WTC11 (cell line): ENCODE results near the gene PPM1A. TPM values are rescaled to one million over a fixed set of nuclear protein-coding genes. Genes with fewer than 3 reads are reported as not detected.

Experiments
- ATAC-seq: fragments of 200-7000 bp; cut with Tn5 transposase; 2 replicates; pipeline ENCODE4 v1.10.0; 2021; ENCODE audit warnings: mild to moderate bottlenecking, moderate library complexity
- Bru-seq: library from RNA; stranded (reverse); fragments of 400-500 nt; gene quantifications from one replicate; lab custom pipeline; 2021; lab: Mats Ljungman, UMichigan
- CTCF ChIA-PET: fragments of 300-600 bp; sonication (Branson Sonifier 250); formaldehyde crosslinking; loops from one replicate; lab custom pipeline; 2021; ENCODE audit warnings: antibody characterized with exemption; lab: Charles Lee
- POLR2A ChIA-PET: fragments of 350-600 bp; sonication (Branson Sonifier 250); formaldehyde crosslinking; loops from one replicate; lab custom pipeline; 2021; ENCODE audit warnings: antibody characterized with exemption; lab: Charles Lee
- DNase-seq: peaks from one replicate; pipeline ENCODE4 v3.0.0; 2021; ENCODE audit warnings: low spot score
- H3K27ac Mint-ChIP-seq: 2 replicates; pipeline ENCODE4 v1.8.0; 2021; ENCODE audit warnings: mixed read lengths
- H3K27me3 Mint-ChIP-seq: 2 replicates; pipeline ENCODE4 v1.8.0; 2021; ENCODE audit warnings: low read depth, mild to moderate bottlenecking, moderate library complexity, mixed read lengths
- H3K36me3 Mint-ChIP-seq: 2 replicates; pipeline ENCODE4 v1.8.0; 2021; ENCODE audit warnings: mixed read lengths
- H3K4me1 Mint-ChIP-seq: 2 replicates; pipeline ENCODE4 v1.8.0; 2022; ENCODE audit warnings: mixed read lengths
- H3K4me3 Mint-ChIP-seq: 2 replicates; pipeline ENCODE4 v1.8.0; 2021; ENCODE audit warnings: mild to moderate bottlenecking, moderate library complexity, mixed read lengths
- H3K9me3 Mint-ChIP-seq: 2 replicates; pipeline ENCODE4 v1.8.0; 2021; ENCODE audit warnings: mixed read lengths
- EMX1 ChIP-seq: fragments of 250-450 bp; sonication (Bioruptor Pico); IDR thresholded peaks from 2 replicates; pipeline ENCODE4 v1.8.0; 2021; ENCODE audit warnings: mild to moderate bottlenecking
- GRHL2 ChIP-seq: fragments of 250-450 bp; sonication (Bioruptor Pico); IDR thresholded peaks from 2 replicates; pipeline ENCODE4 v1.8.0; 2022; ENCODE audit warnings: mild to moderate bottlenecking, moderate library complexity; ENCODE audit not compliant: insufficient replicate concordance, severe bottlenecking
- HMGA2 ChIP-seq: fragments of 250-450 bp; sonication (Bioruptor Pico); IDR thresholded peaks from 2 replicates; pipeline ENCODE4 v1.4.0; 2021; ENCODE audit warnings: mild to moderate bottlenecking, moderate library complexity
- KAT7 ChIP-seq: sonication (generic); formaldehyde crosslinking; IDR thresholded peaks from 2 replicates; pipeline ENCODE4 v1.8.1; 2023; ENCODE audit warnings: missing genetic modification reagents, mild to moderate bottlenecking, borderline replicate concordance
- MXD4 ChIP-seq: fragments of 250-450 bp; sonication (Bioruptor Pico); IDR thresholded peaks from 2 replicates; pipeline ENCODE4 v1.8.0; 2021; ENCODE audit warnings: mild to moderate bottlenecking, moderate library complexity, borderline replicate concordance
- MYBL2 ChIP-seq: sonication (generic); formaldehyde crosslinking; IDR thresholded peaks from 2 replicates; pipeline ENCODE4 v1.8.1; 2023; ENCODE audit warnings: mild to moderate bottlenecking, moderate library complexity, missing genetic modification reagents
- PRRX2 ChIP-seq: fragments of 250-450 bp; sonication (Bioruptor Pico); IDR thresholded peaks from 2 replicates; pipeline ENCODE4 v1.8.0; 2021; ENCODE audit warnings: mild to moderate bottlenecking
- RORB ChIP-seq: fragments of 250-450 bp; sonication (Bioruptor Pico); IDR thresholded peaks from 2 replicates; pipeline ENCODE4 v1.9.0; 2021; ENCODE audit warnings: mild to moderate bottlenecking
- SMAD4 ChIP-seq: sonication (generic); formaldehyde crosslinking; IDR thresholded peaks from 2 replicates; pipeline ENCODE4 v1.8.0; 2022; ENCODE audit warnings: mild to moderate bottlenecking, missing genetic modification reagents
- SP1 ChIP-seq: sonication (generic); formaldehyde crosslinking; conservative IDR thresholded peaks from 2 replicates; pipeline ENCODE4 v1.8.1; 2022; ENCODE audit warnings: missing genetic modification reagents
- ZNF121 ChIP-seq: sonication (generic); formaldehyde crosslinking; IDR thresholded peaks from 2 replicates; pipeline ENCODE4 v1.8.0; 2023; ENCODE audit warnings: missing genetic modification reagents
- ZNF281 ChIP-seq: sonication (generic); formaldehyde crosslinking; IDR thresholded peaks from 2 replicates; pipeline ENCODE4 v1.8.0; 2023; ENCODE audit warnings: mild to moderate bottlenecking, missing genetic modification reagents
- ZNF317 ChIP-seq: sonication (generic); formaldehyde crosslinking; IDR thresholded peaks from 2 replicates; pipeline ENCODE4 v1.8.1; 2023; ENCODE audit warnings: low read depth, mild to moderate bottlenecking, moderate library complexity, missing genetic modification reagents, borderline replicate concordance
- ZNF671 ChIP-seq: fragments of 250-450 bp; sonication (Bioruptor Pico); IDR thresholded peaks from 2 replicates; pipeline ENCODE4 v1.8.0; 2021; ENCODE audit warnings: mild to moderate bottlenecking
- long read RNA-seq, 3 experiments: library from RNA in 1 of 3; library from capped mRNA in 1 of 3; library from polyadenylated mRNA in 1 of 3; unstranded in 2 of 3; stranded (forward) in 1 of 3; transcript quantifications; one replicate each; pipeline ENCODE4 v2.0.0, GENCODE V29; 2021
- total RNA-seq: library from RNA; stranded (reverse); gene quantifications from 3 replicates; pipeline ENCODE4 v1.2.3, GENCODE V29; 2021
- TF ChIP-seq, protein P1 (sequence below): sonication (generic); formaldehyde crosslinking; IDR thresholded peaks from 2 replicates; pipeline ENCODE4 v1.8.1; 2022; ENCODE audit warnings: mild to moderate bottlenecking, moderate library complexity, missing genetic modification reagents
- TF ChIP-seq, protein P2 (sequence below): sonication (generic); formaldehyde crosslinking; IDR thresholded peaks from 2 replicates; pipeline ENCODE4 v1.8.1; 2022; ENCODE audit warnings: mild to moderate bottlenecking, missing genetic modification reagents, moderate library complexity, borderline replicate concordance
- TF ChIP-seq, protein P3 (sequence below): sonication (generic); formaldehyde crosslinking; IDR thresholded peaks from 2 replicates; pipeline ENCODE4 v1.8.1; 2023; ENCODE audit warnings: mild to moderate bottlenecking, missing genetic modification reagents
- TF ChIP-seq, protein P4 (sequence below): fragments of 250-450 bp; sonication (Bioruptor Pico); IDR thresholded peaks from 2 replicates; pipeline ENCODE4 v1.8.0; 2021; ENCODE audit warnings: mild to moderate bottlenecking
- TF ChIP-seq, protein P5 (sequence below): fragments of 250-450 bp; sonication (Bioruptor Pico); IDR thresholded peaks from 2 replicates; pipeline ENCODE4 v1.9.0; 2021; ENCODE audit warnings: mild to moderate bottlenecking
- TF ChIP-seq, protein P6 (sequence below): fragments of 200-600 bp; IDR thresholded peaks from 2 replicates; pipeline ENCODE4 v1.8.0; 2022; ENCODE audit warnings: antibody characterized with exemption
- TF ChIP-seq, protein P7 (sequence below): sonication (generic); formaldehyde crosslinking; IDR thresholded peaks from 2 replicates; pipeline ENCODE4 v1.8.1; 2022; ENCODE audit warnings: low read depth, missing genetic modification reagents, borderline replicate concordance

The PPM1A gene
- total RNA-seq (38.2 to 52.5 TPM (median 41.2 TPM) in 3 replicates), Bru-seq, nascent RNA (percentile 92 among the genes with signal in this experiment)
- long read RNA-seq, experiment 1, full-length matches to known transcripts: 75 of 157 reads
- long read RNA-seq, experiment 1, partial matches to known transcripts: 26 of 157 reads
- long read RNA-seq, experiment 1, other reads (novel, unspliced or antisense): 56 of 157 reads
- long read RNA-seq, experiment 2, full-length matches to known transcripts: 13 of 53 reads
- long read RNA-seq, experiment 2, partial matches to known transcripts: 7 of 53 reads
- long read RNA-seq, experiment 2, other reads (novel, unspliced or antisense): 33 of 53 reads
- long read RNA-seq, experiment 3, full-length matches to known transcripts: 1 of 5 reads
- long read RNA-seq, experiment 3, partial matches to known transcripts: 2 of 5 reads
- long read RNA-seq, experiment 3, other reads (novel, unspliced or antisense): 2 of 5 reads

- ATAC-seq (peak; percentile 67), DNase-seq (peak; percentile 94)
- peak within 1 kb of the TSS; percentile 95 for H3K4me3 Mint-ChIP-seq
- H3K36me3 Mint-ChIP-seq: no peaks in the 10 kb centered on the region
- peak within 1 kb of the TSS; percentile 100 for H3K27ac Mint-ChIP-seq
- H3K4me1 Mint-ChIP-seq: peaks cover 64% of the 10 kb centered on the region
- POLR2A ChIA-PET: interaction anchor here (0.6 to 3.0 kb wide), 26 partner anchors 8 to 1950 kb away, joined by 3 to 13 read pairs (median 4); partner anchors contain the start of genes ARID4A, JKAMP, L3HYPDH and PCNX4
- H3K27me3 Mint-ChIP-seq: no peaks in the 10 kb centered on the region
- H3K9me3 Mint-ChIP-seq: no peaks in the 10 kb centered on the region
- CTCF ChIA-PET: interaction anchor here (0.6 to 2.7 kb wide), 10 partner anchors 17 to 1083 kb away, joined by 3 to 16 read pairs (median 3); partner anchors contain the start of gene DHRS7
- no peak for TF ChIP-seq ZNF317 (CRISPR knock-in tag)
- TF ChIP-seq ZNF121 (CRISPR knock-in tag): no peak
- TF ChIP-seq ZNF281 (CRISPR knock-in tag): peak; percentile 69
- TF ChIP-seq, protein P1, sequence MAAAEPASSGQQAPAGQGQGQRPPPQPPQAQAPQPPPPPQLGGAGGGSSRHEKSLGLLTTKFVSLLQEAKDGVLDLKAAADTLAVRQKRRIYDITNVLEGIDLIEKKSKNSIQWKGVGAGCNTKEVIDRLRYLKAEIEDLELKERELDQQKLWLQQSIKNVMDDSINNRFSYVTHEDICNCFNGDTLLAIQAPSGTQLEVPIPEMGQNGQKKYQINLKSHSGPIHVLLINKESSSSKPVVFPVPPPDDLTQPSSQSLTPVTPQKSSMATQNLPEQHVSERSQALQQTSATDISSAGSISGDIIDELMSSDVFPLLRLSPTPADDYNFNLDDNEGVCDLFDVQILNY (CRISPR knock-in tag): peak; percentile 39
- TF ChIP-seq, protein P2, sequence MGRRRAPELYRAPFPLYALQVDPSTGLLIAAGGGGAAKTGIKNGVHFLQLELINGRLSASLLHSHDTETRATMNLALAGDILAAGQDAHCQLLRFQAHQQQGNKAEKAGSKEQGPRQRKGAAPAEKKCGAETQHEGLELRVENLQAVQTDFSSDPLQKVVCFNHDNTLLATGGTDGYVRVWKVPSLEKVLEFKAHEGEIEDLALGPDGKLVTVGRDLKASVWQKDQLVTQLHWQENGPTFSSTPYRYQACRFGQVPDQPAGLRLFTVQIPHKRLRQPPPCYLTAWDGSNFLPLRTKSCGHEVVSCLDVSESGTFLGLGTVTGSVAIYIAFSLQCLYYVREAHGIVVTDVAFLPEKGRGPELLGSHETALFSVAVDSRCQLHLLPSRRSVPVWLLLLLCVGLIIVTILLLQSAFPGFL (CRISPR knock-in tag): no peak
- no peak for TF ChIP-seq PRRX2 (CRISPR knock-in tag)
- peak; percentile 44; the same call in 1 of the 2 replicates for TF ChIP-seq HMGA2
- TF ChIP-seq KAT7 (CRISPR knock-in tag): peak; percentile 62; the same call in 1 of the 2 replicates
- TF ChIP-seq, protein P3, sequence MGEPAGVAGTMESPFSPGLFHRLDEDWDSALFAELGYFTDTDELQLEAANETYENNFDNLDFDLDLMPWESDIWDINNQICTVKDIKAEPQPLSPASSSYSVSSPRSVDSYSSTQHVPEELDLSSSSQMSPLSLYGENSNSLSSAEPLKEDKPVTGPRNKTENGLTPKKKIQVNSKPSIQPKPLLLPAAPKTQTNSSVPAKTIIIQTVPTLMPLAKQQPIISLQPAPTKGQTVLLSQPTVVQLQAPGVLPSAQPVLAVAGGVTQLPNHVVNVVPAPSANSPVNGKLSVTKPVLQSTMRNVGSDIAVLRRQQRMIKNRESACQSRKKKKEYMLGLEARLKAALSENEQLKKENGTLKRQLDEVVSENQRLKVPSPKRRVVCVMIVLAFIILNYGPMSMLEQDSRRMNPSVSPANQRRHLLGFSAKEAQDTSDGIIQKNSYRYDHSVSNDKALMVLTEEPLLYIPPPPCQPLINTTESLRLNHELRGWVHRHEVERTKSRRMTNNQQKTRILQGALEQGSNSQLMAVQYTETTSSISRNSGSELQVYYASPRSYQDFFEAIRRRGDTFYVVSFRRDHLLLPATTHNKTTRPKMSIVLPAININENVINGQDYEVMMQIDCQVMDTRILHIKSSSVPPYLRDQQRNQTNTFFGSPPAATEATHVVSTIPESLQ (CRISPR knock-in tag): no peak
- TF ChIP-seq RORB (CRISPR knock-in tag): no peak
- no peak for TF ChIP-seq ZNF671 (CRISPR knock-in tag)
- no peak for TF ChIP-seq EMX1
- no peak for TF ChIP-seq MYBL2
- TF ChIP-seq, protein P4, sequence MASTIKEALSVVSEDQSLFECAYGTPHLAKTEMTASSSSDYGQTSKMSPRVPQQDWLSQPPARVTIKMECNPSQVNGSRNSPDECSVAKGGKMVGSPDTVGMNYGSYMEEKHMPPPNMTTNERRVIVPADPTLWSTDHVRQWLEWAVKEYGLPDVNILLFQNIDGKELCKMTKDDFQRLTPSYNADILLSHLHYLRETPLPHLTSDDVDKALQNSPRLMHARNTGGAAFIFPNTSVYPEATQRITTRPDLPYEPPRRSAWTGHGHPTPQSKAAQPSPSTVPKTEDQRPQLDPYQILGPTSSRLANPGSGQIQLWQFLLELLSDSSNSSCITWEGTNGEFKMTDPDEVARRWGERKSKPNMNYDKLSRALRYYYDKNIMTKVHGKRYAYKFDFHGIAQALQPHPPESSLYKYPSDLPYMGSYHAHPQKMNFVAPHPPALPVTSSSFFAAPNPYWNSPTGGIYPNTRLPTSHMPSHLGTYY (CRISPR knock-in tag): no peak
- TF ChIP-seq GRHL2: no peak
- TF ChIP-seq, protein P5, sequence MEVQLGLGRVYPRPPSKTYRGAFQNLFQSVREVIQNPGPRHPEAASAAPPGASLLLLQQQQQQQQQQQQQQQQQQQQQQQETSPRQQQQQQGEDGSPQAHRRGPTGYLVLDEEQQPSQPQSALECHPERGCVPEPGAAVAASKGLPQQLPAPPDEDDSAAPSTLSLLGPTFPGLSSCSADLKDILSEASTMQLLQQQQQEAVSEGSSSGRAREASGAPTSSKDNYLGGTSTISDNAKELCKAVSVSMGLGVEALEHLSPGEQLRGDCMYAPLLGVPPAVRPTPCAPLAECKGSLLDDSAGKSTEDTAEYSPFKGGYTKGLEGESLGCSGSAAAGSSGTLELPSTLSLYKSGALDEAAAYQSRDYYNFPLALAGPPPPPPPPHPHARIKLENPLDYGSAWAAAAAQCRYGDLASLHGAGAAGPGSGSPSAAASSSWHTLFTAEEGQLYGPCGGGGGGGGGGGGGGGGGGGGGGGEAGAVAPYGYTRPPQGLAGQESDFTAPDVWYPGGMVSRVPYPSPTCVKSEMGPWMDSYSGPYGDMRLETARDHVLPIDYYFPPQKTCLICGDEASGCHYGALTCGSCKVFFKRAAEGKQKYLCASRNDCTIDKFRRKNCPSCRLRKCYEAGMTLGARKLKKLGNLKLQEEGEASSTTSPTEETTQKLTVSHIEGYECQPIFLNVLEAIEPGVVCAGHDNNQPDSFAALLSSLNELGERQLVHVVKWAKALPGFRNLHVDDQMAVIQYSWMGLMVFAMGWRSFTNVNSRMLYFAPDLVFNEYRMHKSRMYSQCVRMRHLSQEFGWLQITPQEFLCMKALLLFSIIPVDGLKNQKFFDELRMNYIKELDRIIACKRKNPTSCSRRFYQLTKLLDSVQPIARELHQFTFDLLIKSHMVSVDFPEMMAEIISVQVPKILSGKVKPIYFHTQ (CRISPR knock-in tag): no peak
- no peak for TF ChIP-seq SMAD4 (CRISPR knock-in tag)
- TF ChIP-seq, protein P6, sequence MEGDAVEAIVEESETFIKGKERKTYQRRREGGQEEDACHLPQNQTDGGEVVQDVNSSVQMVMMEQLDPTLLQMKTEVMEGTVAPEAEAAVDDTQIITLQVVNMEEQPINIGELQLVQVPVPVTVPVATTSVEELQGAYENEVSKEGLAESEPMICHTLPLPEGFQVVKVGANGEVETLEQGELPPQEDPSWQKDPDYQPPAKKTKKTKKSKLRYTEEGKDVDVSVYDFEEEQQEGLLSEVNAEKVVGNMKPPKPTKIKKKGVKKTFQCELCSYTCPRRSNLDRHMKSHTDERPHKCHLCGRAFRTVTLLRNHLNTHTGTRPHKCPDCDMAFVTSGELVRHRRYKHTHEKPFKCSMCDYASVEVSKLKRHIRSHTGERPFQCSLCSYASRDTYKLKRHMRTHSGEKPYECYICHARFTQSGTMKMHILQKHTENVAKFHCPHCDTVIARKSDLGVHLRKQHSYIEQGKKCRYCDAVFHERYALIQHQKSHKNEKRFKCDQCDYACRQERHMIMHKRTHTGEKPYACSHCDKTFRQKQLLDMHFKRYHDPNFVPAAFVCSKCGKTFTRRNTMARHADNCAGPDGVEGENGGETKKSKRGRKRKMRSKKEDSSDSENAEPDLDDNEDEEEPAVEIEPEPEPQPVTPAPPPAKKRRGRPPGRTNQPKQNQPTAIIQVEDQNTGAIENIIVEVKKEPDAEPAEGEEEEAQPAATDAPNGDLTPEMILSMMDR: no peak
- TF ChIP-seq SP1 (CRISPR knock-in tag): peak; percentile 81
- no peak for TF ChIP-seq MXD4 (CRISPR knock-in tag)
- TF ChIP-seq, protein P7, sequence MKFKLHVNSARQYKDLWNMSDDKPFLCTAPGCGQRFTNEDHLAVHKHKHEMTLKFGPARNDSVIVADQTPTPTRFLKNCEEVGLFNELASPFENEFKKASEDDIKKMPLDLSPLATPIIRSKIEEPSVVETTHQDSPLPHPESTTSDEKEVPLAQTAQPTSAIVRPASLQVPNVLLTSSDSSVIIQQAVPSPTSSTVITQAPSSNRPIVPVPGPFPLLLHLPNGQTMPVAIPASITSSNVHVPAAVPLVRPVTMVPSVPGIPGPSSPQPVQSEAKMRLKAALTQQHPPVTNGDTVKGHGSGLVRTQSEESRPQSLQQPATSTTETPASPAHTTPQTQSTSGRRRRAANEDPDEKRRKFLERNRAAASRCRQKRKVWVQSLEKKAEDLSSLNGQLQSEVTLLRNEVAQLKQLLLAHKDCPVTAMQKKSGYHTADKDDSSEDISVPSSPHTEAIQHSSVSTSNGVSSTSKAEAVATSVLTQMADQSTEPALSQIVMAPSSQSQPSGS (CRISPR knock-in tag): no peak
These were observed at the start of gene PPM1A for GRCh38 chr14:60248697-60249318. Gene PPM1A, plus strand, starts transcription at chr14:60249221. Its CDS starts 33,483 bp downstream, at chr14:60282704.
